HG03520 (cell line): ENCODE measurements around the gene FAM120C.

ENCODE experiments used
- ATAC-seq: cut with Tn5 transposase; IDR thresholded peaks from one replicate; pipeline ENCODE4 v1.9.1; 2021; ENCODE audit warnings: mild to moderate bottlenecking, moderate library complexity; ENCODE audit not compliant: unreplicated experiment

Gene FAM120C

GRCh38 chrX:54171527-54172250, 11.4 kb downstream of the FAM120C start:
- no peak for ATAC-seq

- no peak for ATAC-seq
These were observed 12.0 kb downstream of the FAM120C start for GRCh38 chrX:54171091-54171490.

- no peak for ATAC-seq
These were observed 16.1 kb downstream of the FAM120C start for GRCh38 chrX:54166915-54167314.

GRCh38 chrX:54157561-54157960, 25.5 kb downstream of the FAM120C start:
- ATAC-seq, result no peak

- ATAC-seq, result no peak
These were observed 48.8 kb downstream of the FAM120C start for GRCh38 chrX:54134269-54134668.

- no peak for ATAC-seq
These were observed 66.7 kb downstream of the FAM120C start for GRCh38 chrX:54116391-54116790.

- no peak for ATAC-seq
These were observed 89.5 kb downstream of the FAM120C start for GRCh38 chrX:54093571-54093970.

- no peak for ATAC-seq
These were observed 89.9 kb downstream of the FAM120C start for GRCh38 chrX:54093159-54093558.

- ATAC-seq, result no peak
These were observed 92.2 kb downstream of the FAM120C start for GRCh38 chrX:54090880-54091279.

GRCh38 chrX:54089191-54089590, 93.9 kb downstream of the FAM120C start:
- no peak for ATAC-seq

GRCh38 chrX:54087661-54088060, 95.4 kb downstream of the FAM120C start:
- ATAC-seq, result no peak

- ATAC-seq, result no peak
These were observed 97.4 kb downstream of the FAM120C start for GRCh38 chrX:54085666-54086065.

- ATAC-seq, result no peak
These were observed 106.2 kb downstream of the FAM120C start for GRCh38 chrX:54076903-54077302.

- no peak for ATAC-seq
These were observed 108.2 kb downstream of the FAM120C start for GRCh38 chrX:54074826-54075225.

- ATAC-seq, result no peak
These were observed 115.3 kb downstream of the FAM120C start for GRCh38 chrX:54067766-54068165.

- no peak for ATAC-seq
These were observed 116.2 kb downstream of the FAM120C start for GRCh38 chrX:54066841-54067240.

- ATAC-seq, result no peak
These were observed 118.5 kb downstream of the FAM120C start for GRCh38 chrX:54064564-54064963.

- ATAC-seq, result no peak
These were observed 119.7 kb downstream of the FAM120C start for GRCh38 chrX:54063361-54063760.

- ATAC-seq, result no peak
These were observed 133.3 kb downstream of the FAM120C start for GRCh38 chrX:54049801-54050200.

GRCh38 chrX:54048412-54048811, 134.6 kb downstream of the FAM120C start:
- ATAC-seq, result no peak

- ATAC-seq, result no peak
These were observed 137.4 kb downstream of the FAM120C start for GRCh38 chrX:54045563-54046228.

- ATAC-seq, result no peak
These were observed 138.1 kb downstream of the FAM120C start for GRCh38 chrX:54044877-54045338.
